ENCODE data around the gene MYO5B.

MYO5B gene

DNA sequence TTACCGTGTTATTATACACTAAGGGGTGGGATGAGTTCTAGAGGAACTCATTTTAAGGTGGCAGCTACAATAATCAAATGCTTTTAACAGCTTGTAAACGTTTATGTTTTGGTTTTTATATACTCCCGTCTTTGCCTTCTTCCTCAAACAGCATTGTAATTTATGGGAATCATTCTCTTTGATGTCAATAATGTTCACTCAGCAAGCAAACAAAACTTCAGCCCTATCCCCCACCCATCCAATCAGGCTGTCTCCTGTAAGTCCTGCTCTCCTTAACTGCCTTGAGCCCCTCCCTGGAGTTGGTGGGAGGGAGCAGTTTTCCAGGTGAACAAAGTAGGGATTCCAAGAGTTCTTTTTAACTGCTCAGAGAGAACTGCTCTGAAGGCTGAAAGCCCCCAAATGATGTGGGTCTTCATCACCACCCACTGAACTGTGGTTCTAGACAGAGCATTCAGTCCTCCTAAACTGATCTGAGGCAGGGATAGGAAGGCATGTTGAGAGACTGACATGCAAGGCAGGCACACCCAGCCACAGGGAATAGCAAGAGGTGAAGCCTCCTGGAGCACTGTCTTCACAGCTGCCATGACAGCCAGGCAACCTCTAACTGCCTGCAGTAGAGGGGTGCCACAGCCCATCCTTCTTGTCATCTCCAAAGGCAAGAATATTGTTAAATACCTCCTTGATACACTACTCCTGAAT is 17.5 kb downstream of the MYO5B start:
- DNase-seq: no peak
- no peak for TF ChIP-seq POLR2A (IDR thresholded peaks at IDR 0.05; ENCODE audit: low read length)
- TF ChIP-seq GATA1 (IDR thresholded peaks at IDR 0.05; ENCODE audit: low read depth, low read length): no peak

- TF ChIP-seq GATA1 (IDR thresholded peaks at IDR 0.05; ENCODE audit: low read depth, low read length): no peak
- TF ChIP-seq POLR2A (IDR thresholded peaks at IDR 0.05; ENCODE audit: low read length): no peak
- no peak for DNase-seq
Measured at GRCh38 chr18:50172367-50172766, 22.6 kb downstream of the MYO5B start.

- DNase-seq: no peak
- TF ChIP-seq POLR2A (IDR thresholded peaks at IDR 0.05; ENCODE audit: low read length) (no peak), GATA1 (IDR thresholded peaks at IDR 0.05; ENCODE audit: low read depth, low read length) (no peak)
Measured at GRCh38 chr18:50171406-50171805, 23.5 kb downstream of the MYO5B start.

DNA sequence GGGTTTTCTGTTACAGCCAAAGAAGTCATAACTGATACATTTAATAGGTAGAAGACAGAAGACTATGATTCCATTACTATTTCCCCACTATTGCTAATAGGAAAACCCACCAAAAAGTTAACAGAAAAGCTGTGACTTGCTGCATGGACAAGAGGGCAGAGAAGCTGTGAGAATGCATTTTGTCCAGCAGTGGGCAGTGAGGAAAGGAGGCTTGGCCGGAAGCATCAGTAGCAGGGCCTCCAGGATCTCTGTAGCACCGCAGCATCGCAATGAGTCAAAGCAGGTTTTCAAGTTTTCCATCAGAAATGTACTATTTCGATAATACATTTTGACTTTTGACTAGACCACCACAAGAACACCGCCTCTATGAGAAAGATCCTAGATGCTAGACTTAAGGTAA is 24.9 kb downstream of the MYO5B start:
- no peak for DNase-seq
- TF ChIP-seq GATA1 (IDR thresholded peaks at IDR 0.05; ENCODE audit: low read depth, low read length) (no peak), POLR2A (IDR thresholded peaks at IDR 0.05; ENCODE audit: low read length) (no peak)

DNA sequence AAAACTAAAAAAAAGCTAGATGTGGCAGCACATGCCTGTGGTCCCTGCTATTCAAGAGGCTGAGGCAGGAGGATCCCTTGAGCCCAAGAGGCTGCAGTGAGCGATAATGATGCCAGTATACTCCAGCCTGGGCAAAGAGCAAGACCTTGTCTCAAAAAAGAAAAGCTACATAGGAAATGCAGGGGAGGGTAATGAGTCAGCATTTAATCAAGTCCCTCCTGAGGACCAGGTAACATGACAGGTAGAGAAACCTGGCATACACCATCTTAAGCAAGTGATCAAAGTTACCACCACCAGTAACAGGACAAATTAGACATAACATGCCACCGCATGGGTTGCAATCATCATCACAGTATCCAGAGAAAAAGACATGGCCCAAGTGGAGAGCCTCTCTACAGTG is 25.8 kb downstream of the MYO5B start:
- TF ChIP-seq GATA1 (IDR thresholded peaks at IDR 0.05; ENCODE audit: low read depth, low read length) (no peak), POLR2A (IDR thresholded peaks at IDR 0.05; ENCODE audit: low read length) (no peak)
- no peak for DNase-seq

DNA sequence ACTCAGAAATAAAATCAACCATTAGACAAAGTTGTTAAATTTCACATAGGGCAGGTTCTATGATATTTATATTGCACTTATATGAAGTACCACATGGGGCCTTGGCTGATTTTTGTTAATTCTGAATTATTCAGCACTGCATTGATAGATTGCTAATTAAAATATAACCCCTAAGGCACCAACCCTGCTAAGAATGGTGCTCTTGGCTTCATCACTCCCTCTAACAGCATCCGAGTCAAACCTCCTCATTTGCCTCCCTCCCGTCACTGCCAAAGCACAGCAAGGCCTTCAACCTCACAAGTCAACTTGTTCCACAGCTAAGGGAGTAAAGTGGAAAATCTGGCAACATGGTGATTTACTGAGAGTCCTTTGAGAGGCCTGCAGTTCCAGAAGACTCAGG is 27.0 kb downstream of the MYO5B start:
- DNase-seq: no peak

DNA sequence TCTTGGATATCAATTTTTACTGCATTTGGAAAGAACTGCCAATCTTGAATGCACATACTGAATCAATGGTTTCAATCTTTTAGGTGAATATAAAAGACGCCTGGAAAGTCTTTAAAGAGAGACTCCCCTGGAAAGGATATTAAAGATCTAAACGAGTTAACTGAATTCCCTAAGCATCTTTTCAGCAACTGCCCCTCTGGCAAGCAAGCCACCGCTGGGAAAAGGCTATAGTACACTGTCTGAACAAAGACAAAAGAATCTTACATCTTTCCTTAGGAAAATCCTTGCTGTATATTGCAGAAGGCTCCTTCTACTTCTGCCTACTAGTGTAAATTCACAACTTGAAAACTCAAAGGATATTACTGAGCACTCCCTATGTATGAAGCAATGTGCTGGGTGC is 28.0 kb downstream of the MYO5B start:
- DNase-seq: no peak
- TF ChIP-seq GATA1 (IDR thresholded peaks at IDR 0.05; ENCODE audit: low read depth, low read length) (no peak), POLR2A (IDR thresholded peaks at IDR 0.05; ENCODE audit: low read length) (no peak)

More for the DNA sequence above, 27.0 kb downstream of the MYO5B start:
- TF ChIP-seq GATA1 (IDR thresholded peaks at IDR 0.05; ENCODE audit: low read depth, low read length): no peak
- no peak for TF ChIP-seq POLR2A (IDR thresholded peaks at IDR 0.05; ENCODE audit: low read length)

- no peak for DNase-seq
- TF ChIP-seq GATA1 (IDR thresholded peaks at IDR 0.05; ENCODE audit: low read depth, low read length): no peak
- TF ChIP-seq POLR2A (IDR thresholded peaks at IDR 0.05; ENCODE audit: low read length): no peak
Measured at GRCh38 chr18:50163505-50163904, 31.4 kb downstream of the MYO5B start.

GRCh38 chr18:50162486-50163304 is 32.3 kb downstream of the MYO5B start:
- no peak for TF ChIP-seq GATA1 (IDR thresholded peaks at IDR 0.05; ENCODE audit: low read depth, low read length)
- TF ChIP-seq POLR2A (IDR thresholded peaks at IDR 0.05; ENCODE audit: low read length): no peak
- DNase-seq: no peak

DNA sequence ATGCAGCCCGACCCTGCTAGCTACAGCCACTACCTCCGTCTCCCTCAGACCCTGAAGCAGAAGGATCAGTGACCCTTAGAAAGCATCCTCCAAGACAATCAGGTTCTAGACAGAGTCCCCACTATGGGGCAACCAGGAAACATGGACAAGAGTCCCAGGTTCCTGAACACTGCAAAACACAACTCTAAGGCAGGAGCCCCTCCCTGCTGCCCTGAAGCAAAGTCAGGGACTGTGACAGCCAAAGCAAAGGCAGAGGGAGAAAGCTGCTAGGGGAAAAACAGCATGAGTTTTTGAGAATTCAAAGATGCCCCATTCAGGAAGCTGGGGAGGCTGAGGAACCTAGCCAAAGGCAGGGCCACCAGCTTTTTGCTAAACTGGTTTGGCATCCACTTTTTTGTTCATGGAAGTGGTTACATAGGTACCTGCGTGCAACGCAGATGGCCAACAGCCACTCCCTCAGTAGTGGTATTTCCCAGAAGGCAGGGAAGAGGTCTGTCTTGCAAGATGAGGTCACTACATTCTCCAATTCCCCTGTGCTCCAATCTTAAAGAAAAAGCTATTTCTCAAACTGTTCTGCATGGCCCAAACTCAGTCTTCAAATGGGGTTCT is 33.2 kb downstream of the MYO5B start:
- no peak for DNase-seq
- no peak for TF ChIP-seq POLR2A (IDR thresholded peaks at IDR 0.05; ENCODE audit: low read length)
- TF ChIP-seq GATA1 (IDR thresholded peaks at IDR 0.05; ENCODE audit: low read depth, low read length): no peak

DNA sequence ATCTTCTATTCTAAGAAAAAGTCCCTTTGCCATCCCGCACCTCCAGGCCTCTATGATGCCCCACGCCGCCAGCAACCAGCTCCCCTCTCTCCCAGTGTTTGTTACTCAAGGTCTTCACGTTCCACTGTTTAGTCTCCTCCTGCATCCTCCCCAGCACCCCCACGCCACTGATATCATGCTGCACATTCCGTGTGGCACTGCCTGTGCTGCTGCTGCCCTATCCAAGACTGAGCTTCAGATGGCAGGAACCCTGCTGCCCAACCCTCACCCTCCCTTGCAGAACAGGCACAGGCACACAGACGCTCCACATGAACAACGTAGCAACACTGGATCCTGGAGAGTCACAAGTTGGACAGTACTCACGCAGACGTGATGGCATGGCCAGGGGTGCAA is 35.3 kb downstream of the MYO5B start:
- no peak for TF ChIP-seq GATA1 (IDR thresholded peaks at IDR 0.05; ENCODE audit: low read depth, low read length)
- no peak for TF ChIP-seq POLR2A (IDR thresholded peaks at IDR 0.05; ENCODE audit: low read length)
- no peak for DNase-seq

DNA sequence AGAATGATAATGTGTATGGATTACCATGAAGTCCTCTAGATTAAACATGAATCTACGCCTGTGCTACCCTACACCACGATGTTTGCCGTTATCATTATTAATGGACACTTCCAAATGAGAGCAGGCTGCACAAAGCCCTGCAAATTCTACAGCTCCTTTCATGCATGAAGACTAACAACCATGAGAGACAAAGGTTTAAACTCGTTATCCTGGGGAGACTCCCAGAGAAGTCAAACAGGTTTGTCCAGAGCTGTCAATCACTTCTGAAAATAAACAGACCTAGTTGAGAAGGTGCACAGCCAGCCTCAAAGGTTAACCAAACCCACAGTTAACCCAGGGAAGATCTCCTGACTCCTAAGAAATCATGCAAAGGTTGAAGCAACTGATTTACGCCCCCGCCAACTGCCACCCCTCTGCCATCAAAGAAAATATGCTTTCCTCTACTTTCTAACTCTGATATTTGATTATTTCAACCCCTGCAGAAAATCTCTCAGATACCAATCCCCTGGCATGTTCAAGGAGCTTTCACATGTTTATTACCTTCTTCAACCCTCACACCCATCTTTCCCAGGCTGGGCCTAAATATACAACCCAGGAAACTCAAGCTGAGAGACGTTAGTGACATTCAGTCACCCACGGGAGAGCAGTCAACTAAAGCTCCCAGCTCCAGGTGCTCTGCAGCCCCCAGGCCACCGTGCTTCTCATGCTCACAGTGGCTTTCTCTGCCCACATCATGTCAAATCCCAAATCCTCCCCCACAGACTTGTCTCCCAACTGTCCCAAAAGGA is 35.9 kb downstream of the MYO5B start:
- no peak for DNase-seq

GRCh38 chr18:50155406-50155805 is 39.5 kb downstream of the MYO5B start:
- no peak for DNase-seq
- TF ChIP-seq POLR2A (IDR thresholded peaks at IDR 0.05; ENCODE audit: low read length) (no peak), GATA1 (IDR thresholded peaks at IDR 0.05; ENCODE audit: low read depth, low read length) (no peak)

More for the DNA sequence above, 35.9 kb downstream of the MYO5B start:
- no peak for TF ChIP-seq GATA1 (IDR thresholded peaks at IDR 0.05; ENCODE audit: low read depth, low read length)
- no peak for TF ChIP-seq POLR2A (IDR thresholded peaks at IDR 0.05; ENCODE audit: low read length)

GRCh38 chr18:50154420-50154819 is 40.5 kb downstream of the MYO5B start:
- no peak for TF ChIP-seq GATA1 (IDR thresholded peaks at IDR 0.05; ENCODE audit: low read depth, low read length)
- no peak for TF ChIP-seq POLR2A (IDR thresholded peaks at IDR 0.05; ENCODE audit: low read length)
- no peak for DNase-seq

All from erythroblast (primary cell).